GM18873 (cell line): ENCODE data around the gene LCE2A.

Experiments
- ATAC-seq: cut with Tn5 transposase; IDR thresholded peaks from one replicate; pipeline ENCODE4 v1.9.1; 2021; ENCODE audit warnings: mild to moderate bottlenecking, moderate library complexity, moderate number of reproducible peaks; ENCODE audit not compliant: unreplicated experiment, low FRiP score

Gene LCE2A

GRCh38 chr1:152741656-152742055 is 43.5 kb downstream of the LCE2A start:
- no peak for ATAC-seq

GRCh38 chr1:152743371-152744145 is 45.4 kb downstream of the LCE2A start:
- ATAC-seq = no peak

GRCh38 chr1:152745289-152745704 is 47.2 kb downstream of the LCE2A start:
- no peak for ATAC-seq

GRCh38 chr1:152745765-152746444 is 47.8 kb downstream of the LCE2A start:
- no peak for ATAC-seq

GRCh38 chr1:152747831-152748230 is 49.7 kb downstream of the LCE2A start:
- ATAC-seq = no peak
